NCI-H187 treated with DMSO at 0.1 percent for 48 hours (cell line): ENCODE measurements around the gene TMEM61.
"Not testable (repeated sequence)": the region's sequence is repeated elsewhere in the genome, so short reads cannot be mapped to it uniquely, and the experiment has no call there.

ENCODE experiments used
- DNase-seq: peaks from one replicate; lab custom pipeline; 2025; lab: John Stamatoyannopoulos, UW

TMEM61 gene

DNA sequence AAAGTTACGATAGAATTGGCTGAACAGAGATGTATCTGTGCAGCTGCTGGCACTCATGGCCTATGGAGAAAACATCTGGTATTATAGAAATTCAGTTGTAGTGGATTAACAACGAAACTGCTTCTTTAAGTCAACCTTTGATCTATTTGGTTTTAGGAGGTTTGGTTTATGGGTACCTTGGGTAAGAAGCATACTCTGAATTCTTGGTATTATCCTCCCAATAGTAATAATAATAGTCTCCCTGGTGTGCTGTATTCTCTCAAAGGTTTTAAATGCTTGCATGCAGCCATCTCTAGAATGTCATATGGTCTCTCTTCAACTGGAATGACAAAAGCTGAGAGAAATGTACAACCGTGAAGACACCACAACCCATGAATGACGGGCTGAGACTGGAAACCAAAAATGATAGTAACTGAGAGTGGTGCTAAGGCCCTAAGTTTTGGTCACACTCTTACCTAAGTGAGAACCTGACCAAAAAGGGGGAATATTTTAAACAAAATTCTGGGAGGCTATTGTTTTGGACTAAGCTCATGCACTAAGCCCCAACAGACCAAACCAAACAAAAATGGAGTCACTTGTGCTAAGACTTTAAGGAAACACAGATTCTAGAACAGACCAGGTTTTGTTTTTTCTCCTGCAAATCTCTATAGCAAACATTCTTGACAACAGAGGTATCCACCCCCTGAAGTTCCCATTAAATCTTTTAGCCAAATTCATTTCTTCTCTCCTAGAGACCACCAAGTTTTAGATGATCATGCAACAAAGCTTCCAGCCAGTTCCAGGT is 17.6 kb upstream of the TMEM61 start:
- DNase-seq: no peak

DNA sequence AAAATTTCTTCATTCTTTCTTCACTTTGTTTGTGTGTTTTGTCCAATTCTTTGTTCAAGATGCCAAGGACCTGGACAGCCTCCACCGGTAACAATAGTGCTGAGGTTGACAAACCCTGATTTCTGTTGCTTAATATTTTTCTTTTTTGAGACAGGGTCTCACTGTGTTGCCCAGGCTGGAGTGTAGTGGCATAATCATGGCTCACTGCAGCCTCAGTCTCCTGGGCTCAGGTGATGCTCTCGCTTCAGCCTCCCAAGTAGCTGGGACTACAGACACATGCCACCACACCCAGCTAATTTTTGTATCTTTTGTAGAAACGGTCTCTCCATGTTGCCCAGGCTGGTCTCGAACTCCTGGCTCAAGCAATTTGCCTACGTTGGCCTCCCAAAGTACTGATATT is 16.6 kb upstream of the TMEM61 start:
- DNase-seq: not testable (repeated sequence)

DNA sequence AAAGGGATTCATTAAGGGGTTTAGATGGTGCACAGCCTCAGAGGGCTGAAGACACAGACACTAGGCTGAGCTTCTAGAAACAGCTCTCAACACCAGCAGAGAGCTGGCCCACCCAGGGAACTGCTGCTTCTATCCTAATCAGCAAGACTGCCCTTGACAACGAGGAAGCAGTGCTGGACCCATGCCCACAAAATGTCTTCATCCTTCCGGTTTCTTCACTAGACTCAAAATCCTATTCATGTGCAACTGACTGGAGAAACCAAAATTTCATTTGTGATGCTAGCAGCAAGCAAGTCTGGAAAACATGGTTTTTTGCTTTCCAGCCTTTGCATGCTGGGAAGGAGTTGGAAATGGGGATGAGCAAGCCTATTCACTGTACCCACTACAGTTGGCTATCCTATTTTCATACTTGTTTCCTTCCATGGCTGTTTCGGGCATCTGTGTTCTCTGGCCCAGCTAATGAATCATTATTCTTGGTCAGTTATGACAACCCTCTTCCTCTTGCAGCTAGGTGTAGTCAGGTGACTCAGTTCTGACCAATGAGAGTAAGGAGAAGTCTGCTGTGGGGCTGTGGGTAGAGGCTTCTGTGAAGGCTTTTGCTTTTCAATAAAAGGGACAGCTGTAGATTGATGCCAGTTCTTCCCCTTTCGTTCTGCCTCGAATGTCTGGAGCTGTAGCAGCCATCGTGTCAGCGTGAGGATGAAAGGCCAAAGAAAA is 14.6 kb upstream of the TMEM61 start:
- DNase-seq: no peak

DNA sequence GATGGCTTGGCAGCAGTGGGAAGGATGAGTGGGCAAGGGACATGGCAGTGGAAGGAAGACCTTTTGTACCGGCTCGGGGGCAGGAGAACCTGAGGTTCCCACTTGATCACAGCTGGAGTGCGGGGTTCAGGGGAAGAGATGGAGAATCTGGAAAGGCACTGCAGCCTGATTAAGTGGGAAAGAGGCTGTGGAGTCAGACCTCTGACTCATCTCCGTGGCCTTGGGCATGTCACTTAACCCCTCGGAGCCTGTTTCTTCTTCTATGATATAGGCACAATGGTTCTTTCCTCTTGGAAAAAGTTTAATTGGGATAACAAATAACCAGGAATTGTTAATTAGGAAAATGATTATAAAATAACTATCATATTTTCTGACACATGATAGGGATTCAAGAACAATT is 13.1 kb upstream of the TMEM61 start:
- no peak for DNase-seq

DNA sequence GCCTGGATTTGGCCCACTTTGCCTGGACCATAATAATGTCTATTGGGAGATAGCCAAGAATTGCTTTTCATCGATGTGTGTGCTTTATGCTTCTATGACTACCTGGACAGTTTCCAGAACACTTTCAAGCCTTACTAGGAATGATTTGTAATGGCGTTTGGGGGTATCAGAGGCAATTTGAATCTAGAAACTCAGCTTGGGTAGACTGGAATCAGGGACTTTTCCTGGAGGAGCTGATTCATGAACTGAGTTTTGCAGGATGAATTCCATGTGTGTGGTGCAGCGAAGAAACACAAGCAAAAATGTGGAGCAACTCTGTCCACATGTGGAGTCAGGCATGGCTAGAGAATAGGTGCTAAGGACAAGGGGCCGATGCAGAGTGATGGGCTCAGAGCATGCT is 11.9 kb upstream of the TMEM61 start:
- DNase-seq: no peak

DNA sequence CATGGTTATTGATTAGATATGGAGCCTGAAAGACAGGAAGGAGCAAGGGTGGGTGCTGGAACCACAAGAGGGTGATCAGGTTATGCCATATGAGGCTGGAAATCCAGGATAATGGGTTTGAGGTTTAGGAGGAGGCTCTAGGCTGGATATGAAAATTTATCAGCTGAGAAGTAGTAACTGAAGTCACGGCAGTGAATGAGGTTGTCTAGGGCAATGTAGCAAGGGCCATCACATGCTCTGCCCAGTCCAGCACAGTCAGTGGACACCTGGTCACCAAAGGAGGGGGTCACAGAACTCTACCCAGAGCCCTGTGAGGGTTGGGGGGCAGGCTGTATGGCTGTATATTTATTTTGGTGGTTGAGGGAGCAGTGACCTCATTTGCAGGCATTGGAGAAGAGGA is 10.5 kb upstream of the TMEM61 start:
- DNase-seq: no peak

DNA sequence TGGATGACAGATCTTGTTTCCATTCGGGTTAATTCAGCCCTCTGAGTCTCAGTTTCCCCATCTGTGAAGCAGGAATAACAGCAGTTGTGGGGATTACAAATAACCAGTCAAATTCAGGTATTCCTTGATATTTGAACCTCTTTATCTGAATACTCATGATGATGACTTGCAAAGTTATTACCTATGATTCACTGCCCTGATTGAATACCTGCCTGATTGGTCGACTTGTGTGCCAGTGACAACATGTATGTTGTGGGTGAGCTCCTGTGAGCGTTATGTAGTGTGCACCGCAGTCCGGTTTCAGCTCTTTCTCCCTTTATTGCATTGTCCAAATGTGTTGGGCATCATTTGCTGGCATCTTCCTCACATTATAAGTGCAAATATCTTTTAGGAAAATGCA is 9.5 kb upstream of the TMEM61 start:
- DNase-seq: no peak

DNA sequence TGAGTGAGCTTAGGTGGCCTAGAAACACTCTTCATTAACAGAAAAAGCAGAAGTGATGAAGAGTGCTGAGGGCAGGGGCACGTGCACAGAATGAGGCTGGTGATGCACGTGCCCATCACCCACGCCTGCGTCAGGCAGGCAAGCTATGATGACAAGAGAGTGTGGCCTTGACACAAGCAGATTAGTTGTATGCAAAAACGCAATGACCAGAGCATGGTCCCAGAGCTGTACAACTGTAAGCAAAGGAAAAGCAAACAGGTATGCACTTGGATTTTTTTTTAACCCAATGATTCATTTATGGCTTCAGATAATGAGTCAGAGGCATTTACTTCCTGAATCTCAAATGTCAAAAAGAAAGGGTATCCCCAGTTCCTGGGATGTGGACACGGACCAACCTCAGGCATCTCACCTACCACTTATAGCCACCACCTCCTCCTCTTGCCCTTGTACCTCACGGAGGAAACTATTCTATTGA is 9.1 kb upstream of the TMEM61 start:
- no peak for DNase-seq

DNA sequence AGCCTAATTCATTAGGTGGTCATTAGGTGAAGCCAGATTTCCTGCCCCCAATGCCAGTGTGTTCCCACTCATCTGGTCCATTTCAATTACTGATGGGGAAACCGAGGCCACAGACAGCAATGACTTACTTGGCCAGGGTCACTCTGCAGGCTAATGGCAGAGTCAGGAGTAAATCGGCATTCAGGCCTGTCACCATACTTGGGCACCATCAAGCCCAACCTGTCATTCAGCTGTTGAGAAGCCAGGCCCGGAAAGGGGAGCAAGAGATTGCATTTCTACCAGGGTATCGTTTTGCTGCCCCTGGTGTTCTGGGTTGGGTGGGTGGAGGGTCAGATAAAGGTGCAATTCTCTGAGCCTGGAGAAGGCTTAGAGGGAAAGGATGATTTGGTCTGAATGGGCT is 8.0 kb upstream of the TMEM61 start:
- no peak for DNase-seq

DNA sequence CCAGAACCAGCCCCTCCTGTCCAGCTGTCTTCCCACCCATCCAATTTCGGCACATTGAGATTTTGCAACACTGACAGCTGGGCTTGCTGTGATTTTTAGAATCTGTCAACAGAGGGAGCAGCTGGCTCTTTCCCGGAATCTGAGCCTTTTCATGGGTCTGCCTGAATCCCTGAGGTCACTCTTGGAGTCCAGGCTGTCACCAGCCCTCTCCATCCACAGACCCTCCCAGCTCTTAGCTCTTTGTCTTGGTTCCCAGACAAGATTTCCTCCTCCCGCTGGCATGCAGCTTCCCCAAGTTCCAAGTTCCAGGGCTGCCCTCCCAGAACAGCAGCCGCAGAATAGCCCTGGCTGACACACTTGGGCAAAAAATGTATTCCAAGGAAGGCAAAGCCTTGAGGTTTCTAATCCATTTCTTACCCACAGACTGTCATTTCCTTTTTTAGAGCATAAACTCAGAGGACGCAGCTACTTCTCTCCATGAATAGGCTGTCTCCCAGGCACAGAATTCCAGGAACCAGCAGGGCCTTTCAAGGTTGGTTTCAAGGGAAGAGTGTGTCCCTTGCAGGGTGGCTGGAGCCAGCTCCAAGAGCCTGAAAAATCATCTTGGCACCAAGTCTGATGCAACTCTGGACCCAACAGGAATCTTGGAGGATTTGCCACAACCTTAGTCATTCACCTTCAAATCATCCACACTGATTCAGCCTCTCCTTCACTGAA is 7.1 kb upstream of the TMEM61 start:
- DNase-seq: no peak

DNA sequence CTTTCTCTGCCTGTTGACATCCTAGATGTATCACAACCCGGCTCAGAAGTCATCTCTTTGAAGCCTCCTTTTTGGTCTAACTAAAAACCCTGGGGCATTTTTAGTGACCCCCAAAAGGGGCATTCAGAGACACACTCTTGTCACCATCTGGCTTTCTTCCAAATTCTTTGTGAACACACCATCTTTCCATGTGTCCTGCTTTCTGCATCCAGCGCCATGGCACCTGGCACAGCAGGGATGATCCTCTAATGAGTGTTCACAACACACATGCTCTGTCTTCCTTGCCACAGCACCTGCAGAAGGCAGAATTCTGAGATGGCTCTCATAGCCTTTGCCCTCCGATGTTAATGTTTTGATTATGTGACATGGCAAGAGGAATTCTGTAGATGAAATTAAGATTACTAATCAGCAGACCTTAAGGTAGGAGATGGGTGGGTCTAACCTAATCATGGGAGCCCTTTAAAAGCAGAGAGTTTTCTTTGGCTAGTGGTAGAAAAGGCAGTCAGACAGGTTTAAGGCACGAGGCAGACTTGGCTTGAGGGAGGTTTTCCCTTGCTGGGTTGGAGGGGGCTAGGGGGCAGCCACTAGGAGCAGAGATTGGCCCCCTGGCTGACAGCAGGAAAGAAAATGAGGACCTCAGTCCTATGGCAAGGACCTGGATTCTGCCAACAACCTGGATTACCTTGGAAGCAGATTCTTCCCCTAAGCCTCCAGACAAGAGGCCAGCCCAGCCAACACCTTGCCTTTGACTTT is 4.9 kb upstream of the TMEM61 start:
- DNase-seq: no peak

DNA sequence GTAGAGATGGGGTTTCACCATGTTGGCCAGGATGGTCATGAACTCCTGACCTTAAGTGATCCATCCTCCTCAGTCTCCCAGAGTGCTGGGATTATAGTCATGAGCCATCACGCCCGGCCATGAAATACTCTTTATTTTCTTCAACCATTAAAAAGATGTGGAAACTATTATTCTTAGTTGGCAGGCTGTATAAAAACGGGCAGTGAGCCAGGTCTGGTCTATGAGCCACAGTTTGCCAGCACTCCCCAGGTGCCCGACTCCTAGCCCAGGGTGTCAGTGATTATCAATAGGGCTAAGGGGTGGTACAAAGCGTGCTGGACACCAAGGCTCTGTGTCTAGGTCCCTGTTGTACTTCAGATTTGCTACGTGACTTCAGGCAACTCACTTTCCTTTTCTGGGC is 3.7 kb upstream of the TMEM61 start:
- DNase-seq: no peak

DNA sequence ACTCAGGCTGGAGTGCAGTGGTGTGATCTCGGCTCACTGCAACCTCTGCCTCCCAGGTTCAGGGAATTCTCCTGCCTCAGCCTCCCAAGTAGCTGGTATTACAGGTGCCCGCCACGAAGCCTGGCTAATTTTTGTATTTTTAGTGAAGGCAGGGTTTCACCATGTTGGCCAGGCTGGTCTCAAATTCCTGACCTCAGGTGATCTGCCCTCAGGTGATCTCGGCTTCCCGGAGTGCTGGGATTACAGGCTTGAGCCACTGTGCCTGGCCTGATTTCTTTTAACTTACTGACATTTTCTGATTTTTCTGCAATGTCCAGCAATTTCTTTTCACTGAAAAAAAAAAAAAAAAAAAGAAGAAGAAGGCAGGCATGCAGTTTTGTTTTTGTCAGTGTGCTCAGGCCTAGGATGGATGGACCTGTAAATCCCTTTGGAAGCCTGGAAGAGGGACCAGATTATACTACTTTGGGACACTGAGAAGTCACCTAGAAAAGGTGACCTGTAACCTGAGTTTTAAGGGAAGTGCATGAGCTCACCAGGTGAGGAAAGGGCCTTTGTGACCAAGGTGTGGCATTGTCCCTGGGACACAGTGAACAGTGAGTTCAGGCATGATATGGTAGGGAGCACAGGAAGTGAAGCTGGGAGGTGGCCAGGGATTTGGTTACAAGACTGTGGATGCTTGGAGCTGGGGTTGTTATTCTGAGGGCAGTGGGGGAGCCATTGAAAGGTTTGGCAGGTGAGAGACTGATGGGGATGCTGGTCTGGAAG is 2.7 kb upstream of the TMEM61 start:
- DNase-seq: no peak

DNA sequence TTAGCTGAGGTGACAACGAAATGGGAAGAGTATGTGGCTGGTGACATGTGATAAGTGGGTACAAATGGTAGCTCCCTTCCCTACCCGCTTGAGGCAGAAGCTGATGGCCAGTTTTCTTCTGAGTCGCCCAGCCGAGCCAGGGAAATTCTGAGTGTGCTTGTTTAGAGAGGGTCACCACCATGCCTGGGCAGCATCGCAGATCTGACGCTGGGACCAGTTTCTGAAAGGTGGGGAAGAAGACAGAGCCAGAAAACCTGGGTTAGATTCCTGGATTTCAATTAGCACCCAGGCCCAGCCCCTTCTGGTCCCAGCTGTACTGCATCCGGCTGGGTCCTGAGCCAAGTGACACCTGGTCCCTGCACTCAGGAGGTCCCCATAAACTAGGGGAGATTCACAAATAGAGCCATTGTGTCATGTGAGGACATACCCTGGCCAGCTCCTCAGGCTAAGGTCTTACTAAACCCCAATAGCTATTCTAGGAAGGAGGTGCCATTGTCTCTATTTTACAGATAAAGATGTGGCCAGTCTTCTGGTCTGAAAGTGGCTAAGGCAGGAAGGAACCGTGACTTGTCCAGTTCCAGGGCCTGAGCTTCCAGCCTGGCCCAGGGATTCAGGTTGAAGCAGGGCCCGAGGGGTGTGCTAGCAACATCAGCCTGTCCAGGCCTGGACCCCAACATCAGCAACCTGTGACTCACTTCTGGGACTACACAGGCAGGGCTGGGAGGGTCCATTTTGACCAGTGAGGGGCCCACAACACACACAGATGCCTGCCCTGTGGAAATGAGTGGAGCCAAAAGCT is 1.7 kb upstream of the TMEM61 start:
- DNase-seq: no peak

DNA sequence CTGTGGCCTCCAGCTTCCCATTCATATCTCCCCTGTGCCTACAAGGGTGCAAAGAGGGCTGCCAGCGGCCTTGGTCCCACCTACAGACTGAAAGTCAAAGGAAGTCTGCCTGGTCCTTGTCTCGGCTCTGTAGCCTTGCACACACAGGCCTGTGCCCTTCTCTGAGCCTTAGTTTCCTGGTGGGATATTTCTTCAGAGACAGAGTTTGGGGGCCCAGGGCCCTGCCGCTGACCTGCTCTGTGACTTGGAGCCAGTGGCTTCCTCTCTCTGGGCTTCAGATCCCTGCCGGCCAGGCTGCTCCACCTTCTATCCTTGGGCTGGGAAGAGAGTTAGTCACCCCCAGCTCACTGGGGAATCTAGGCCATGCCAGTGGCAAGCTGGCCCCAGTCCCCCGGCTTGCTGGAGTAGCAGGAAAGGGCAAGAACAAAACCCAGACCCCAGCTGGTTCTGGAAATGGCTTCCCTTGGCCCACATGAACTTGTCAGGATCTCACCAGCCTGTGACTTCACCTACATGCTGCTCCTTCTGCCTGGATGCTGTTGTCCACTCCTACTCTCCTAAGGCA is 1.0 kb upstream of the TMEM61 start:
- DNase-seq: no peak

DNA sequence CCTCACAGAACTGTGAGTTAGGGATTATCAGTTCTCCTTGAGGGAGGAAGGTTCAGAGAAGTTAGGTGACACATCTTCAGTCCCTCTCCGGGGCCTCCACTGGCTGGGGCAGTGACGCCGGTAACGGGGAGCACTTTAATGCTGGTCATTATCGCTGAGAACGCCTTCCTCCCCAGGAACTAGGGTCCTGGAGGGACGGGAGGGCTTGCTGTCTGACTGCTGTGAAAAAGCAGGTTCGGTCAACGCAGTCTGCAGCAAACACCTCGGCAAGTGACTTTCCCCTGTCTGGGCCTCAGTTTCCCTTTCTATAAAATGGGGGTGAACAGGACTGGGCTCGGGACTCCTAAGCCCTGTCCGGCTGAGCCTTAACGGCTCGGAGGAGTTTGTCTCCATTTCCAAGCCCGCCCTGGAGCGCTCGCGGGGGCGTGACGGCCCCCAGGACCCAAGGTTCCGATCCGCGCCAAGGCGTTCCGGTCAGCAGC is 341 bp upstream of the TMEM61 start:
- DNase-seq: no peak

DNA sequence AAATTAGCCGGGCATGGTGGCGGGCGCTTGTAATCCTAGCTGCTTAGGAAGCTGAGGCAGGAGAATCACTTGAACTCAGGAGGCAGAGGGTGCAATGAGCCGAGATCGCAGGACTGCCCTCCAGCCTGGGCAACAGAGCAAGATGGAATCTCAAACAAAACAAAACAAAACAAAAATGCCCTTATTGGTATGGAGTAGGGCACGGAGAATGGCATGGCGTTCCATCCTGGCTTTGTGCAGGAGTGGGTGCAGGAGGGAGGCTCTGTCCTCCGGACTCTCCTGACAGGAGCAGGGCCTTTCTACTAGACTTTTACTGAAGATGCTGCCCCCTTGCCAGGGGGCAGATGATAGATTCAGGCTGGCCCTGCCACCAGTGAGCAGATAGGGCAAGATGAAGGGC is 1.0 kb downstream of the TMEM61 start:
- no peak for DNase-seq

DNA sequence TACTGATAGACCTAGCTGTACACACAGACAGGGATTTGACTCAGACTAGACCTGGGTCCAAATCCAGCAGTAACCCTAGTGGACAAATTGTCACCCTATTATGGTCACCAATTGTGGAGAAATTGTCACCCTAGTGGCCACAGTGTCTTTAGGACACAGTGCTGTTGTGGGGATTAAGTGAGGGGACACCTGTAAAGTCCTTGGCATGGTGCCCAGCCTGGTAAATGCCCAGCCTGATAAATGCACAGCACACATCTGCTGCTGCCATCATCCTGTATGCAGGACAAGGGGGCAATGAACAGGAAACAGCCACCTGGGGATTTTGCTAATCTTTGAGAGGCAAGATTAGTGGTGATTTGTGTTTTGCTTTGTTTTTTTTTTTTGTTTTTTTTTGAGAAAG is 2.3 kb downstream of the TMEM61 start:
- no peak for DNase-seq

DNA sequence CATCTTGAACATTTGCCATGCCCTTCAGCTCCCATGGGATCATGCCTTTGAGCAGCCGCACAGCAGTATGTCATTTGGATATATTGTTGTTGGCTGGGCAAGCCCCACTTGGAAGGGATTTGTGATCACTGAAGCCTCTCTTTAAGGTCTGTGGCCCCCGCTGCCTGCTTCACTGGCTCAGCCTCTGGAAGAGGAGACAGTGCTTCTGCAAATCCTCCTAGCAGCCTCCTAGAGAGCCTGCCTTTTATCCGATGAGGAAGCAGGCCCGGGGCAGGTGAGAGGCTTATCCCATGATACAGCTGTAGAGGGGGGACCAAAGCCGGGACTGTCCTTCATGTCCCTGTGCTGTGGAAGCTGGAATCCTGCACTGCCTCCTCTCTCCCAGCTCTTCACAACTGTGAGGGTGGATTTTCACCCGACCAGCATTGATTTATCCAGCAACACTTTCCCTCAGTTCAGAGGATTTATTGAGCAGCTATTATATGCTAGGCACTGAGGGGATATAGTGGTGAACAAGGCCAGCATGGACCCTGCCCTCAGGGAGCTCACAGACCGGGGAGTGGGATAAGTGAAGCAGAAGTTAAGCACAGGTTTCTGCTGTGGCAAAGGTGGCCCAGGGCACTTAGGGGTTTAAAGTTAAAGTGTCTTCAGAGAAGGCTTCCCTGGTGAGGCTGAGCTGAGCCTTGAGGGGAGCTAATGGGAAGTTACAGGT is 3.9 kb downstream of the TMEM61 start:
- DNase-seq: no peak

DNA sequence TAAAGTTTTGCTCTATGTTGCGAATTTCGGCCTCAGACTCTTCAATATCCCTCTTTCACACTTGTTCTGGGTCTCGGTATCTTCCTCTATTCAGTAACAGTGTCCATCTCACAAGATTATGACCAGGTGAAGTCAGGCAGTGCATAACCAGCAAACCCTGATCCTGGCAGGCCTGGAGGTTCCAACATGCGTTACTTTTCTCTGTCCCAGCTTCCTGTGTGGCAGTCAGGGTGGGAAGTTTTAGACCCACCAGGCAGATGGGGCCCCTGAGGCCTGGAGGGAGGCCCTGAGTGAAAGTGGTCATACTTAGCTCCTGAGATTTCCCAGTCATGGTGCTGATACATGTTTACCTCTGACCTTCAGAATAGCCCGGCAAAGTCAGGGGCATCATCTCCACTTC is 5.1 kb downstream of the TMEM61 start:
- DNase-seq: no peak
